ENCODE data around the gene KIF3C. TPM values are rescaled to one million over a fixed set of nuclear protein-coding genes. Genes with fewer than 3 reads are reported as not detected.

Gene KIF3C
- total RNA-seq = 19.2 and 22.2 TPM in 2 replicates

GRCh38 chr2:25982273-25982967 lies at the start of gene KIF3C:
Gene KIF3C (minus strand): TSS chr2:25982497. CDS start chr2:25981917, 580 bp downstream.

GRCh38 chr2:25878361-25879132 lies 103.8 kb downstream of the KIF3C start, which contains the start of gene ASXL2:
Gene ASXL2 (minus strand): TSS chr2:25878487. CDS start chr2:25878222, 265 bp downstream.

Small RNA genes lying within 50 kb of the gene (small RNA-seq; reads per million reads assigned to genes)
- gene NDUFB4P4 (not detected), gene UQCRHP2 (not detected)

Other genes starting within 250 kb of the KIF3C start
- gene ASXL2, start 104.0 kb downstream of the KIF3C start, total RNA-seq = 20.5 and 27.1 TPM in 2 replicates
- gene RAB10, start 51.6 kb upstream of the KIF3C start, total RNA-seq = 150 and 178 TPM in 2 replicates
- gene GAREM2, start 190.6 kb upstream of the KIF3C start, total RNA-seq = 1.1 TPM in 2 replicates

All from thoracic aorta endothelial cell (primary cell).